CD4-positive, alpha-beta T cell treated with Interleukin-4 for 4 hours (primary cell): ENCODE results near the gene EDA2R.
A peak's percentile ranks its signal among the peaks of the same experiment; 100 is the strongest.

Experiments used
- DNase-seq: peaks from one replicate; pipeline ENCODE4 v3.0.0-alpha.2; 2020

EDA2R gene, protein sequence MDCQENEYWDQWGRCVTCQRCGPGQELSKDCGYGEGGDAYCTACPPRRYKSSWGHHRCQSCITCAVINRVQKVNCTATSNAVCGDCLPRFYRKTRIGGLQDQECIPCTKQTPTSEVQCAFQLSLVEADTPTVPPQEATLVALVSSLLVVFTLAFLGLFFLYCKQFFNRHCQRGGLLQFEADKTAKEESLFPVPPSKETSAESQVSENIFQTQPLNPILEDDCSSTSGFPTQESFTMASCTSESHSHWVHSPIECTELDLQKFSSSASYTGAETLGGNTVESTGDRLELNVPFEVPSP

DNA sequence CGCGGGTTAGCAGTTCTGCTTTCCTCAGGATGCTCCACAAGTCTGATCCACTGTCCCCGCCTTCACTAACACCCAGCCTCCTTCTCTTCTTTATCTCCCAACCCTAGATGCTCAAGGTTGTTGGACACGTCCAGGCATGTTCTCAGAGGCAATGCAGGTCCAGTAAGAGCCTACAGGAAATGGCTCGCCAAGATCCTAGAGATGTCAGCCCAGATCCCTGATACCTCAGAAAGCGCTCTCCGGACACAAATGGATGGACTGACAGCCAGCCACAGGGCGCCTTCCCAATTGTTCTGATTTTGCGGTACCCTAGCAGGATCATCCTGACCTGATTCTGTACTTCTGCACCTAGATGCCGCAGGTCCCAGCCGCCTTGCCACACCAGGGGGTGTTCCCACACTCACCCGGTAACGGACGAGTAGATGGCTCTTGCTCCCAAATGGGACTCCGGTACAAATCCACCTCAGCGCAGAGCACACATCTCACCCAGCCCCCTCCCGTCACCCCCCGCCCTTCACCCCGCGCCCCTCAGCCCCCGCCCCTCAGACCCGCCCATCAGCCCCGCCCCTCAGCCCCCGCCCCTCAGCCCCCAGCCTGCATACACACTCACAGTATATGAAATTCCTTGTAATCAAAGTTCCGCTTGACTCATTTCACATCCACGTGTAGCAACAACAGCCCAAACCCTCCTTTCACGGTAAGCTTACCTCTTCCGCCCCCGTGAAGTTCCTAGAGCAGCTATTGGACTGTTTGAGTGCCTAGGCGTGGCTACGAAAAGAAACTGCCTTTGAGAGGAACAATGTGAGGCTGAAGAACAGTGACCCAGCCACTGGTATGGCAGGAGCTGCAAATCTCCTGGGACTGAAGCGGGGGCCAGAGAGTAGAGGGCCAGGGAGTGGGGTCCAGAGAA, at the start of gene EDA2R:
Gene EDA2R, minus strand, starts transcription at position 488 of the 910 bp plus-strand sequence. CDS start 23,058 bp downstream, outside the sequence.
- DNase-seq, result peak; percentile 35

GRCh38 chrX:66684196-66684595, 45.3 kb upstream of the EDA2R start:
- no peak for DNase-seq

GRCh38 chrX:66680451-66680850, 41.6 kb upstream of the EDA2R start:
- no peak for DNase-seq

DNA sequence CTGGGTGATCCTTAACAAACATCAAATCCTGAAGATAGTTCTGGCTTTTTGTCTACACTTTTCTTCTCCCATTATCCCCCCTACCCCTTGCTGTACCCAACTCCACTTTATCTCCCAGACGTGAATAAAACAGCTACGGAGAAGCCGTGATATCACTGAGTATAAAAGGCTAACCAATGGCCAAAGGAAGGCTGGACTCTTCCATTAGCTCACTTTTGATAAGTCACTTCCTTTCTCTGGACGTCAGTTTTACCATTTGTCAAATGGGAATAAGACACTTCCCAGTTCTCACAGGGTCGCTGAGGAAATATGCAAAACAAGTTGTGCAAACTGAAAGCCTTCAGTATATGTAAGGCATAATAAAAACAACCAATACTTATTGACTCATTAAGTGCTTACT, 38.6 kb upstream of the EDA2R start:
- no peak for DNase-seq

- DNase-seq, result no peak
Observed at GRCh38 chrX:66676990-66677389, 38.1 kb upstream of the EDA2R start.

DNA sequence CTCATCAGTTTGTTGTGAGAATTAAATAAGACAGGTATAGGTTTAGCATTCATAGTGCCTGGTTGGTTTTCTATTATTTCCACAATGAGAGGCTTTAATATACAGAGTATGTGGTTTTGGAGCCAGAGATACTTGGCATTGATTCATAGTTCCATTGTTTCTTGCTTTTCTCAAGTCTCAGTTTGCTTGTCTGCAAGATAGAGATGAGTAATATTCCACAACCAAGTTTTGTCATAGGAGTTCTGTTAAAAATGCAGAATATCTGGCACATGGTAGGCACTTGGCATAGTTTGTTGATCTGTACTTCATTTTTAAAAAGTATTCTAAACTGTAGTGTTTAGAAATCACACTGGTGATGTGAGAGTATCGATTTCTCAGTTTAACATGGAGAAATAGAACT, 37.5 kb upstream of the EDA2R start:
- DNase-seq, result no peak

GRCh38 chrX:66675541-66675940, 36.7 kb upstream of the EDA2R start:
- no peak for DNase-seq

DNA sequence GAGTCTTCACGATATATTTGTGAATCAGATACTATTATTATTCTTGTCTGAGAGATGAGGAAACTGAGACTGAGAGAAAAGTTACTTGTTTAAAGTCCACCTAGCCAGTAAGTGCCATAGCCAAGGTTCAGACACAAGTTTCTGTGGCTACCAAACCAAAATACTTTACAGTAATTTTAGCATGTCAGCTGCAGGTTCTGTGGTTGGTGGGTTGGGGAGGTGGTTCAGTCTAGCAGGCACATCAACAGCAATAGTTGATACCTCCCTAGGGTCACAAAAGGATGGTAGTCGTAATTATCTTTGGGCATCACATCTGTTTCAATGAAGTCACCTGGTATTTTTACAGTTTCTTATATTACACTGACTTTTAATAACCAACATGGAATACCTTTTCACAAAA, 35.6 kb upstream of the EDA2R start:
- no peak for DNase-seq

DNA sequence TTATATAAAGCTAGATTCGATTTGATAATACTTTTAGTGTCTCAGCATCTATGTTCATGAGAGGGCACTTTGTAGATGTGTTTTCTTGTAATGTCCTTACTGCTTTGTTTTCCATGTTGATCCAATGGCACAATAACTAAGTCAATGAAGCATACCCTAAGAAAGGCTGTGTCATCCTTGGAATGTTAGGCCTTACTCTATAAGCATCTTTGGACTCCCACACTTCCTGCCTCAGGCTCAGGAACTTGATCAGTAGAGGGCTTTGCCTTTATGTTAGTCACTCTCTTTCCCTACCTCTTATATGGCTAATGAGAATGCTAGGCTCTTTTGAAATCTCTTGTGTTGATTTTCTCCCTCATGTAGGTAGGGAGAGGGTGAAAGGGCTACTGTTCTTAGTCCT, 33.2 kb upstream of the EDA2R start:
- no peak for DNase-seq

- DNase-seq, result no peak
Observed at GRCh38 chrX:66654411-66654810, 15.5 kb upstream of the EDA2R start.

DNA sequence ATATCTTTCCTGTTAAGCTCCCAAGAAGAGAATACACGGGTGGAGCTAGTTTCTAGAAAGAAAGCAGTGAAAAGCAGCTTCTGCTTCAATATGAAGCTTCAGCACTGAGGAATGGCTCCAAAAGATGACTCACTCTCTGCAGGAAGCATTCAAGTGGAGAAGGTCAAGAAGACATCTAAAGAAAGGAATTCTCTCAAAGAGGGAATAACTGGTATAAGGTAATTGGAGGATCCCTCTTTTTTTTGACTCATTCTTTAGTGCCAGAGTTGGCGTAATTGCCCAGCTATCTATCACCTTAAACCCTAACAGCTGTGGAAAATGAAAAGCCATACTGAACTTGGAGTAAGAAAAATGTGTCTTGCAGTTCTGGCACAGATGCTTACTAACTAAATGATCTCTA, 3.5 kb downstream of the EDA2R start:
- DNase-seq, result no peak

GRCh38 chrX:66634272-66634671, 4.6 kb downstream of the EDA2R start:
- no peak for DNase-seq

GRCh38 chrX:66633541-66633940, 5.3 kb downstream of the EDA2R start:
- DNase-seq, result no peak

DNA sequence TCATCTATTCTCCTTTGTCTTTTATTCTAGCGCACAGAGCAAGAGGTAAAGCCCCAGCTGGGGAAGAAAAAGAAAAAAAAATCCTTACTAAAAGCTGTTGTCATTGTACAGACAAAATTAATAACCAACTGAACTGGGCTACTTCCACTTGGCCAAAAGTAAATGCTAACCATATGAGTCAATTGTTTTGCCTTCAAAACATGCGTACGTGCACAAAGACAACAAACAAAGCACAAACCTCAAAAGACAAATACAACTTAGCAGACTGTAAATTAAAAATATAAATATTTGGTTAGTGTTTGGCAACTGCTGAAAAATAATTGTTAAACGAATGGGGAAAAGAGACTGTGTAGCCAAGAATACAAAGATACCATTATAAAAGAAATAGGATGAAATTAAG, 5.9 kb downstream of the EDA2R start:
- DNase-seq, result no peak

- no peak for DNase-seq
Observed at GRCh38 chrX:66632473-66632872, 6.4 kb downstream of the EDA2R start.

DNA sequence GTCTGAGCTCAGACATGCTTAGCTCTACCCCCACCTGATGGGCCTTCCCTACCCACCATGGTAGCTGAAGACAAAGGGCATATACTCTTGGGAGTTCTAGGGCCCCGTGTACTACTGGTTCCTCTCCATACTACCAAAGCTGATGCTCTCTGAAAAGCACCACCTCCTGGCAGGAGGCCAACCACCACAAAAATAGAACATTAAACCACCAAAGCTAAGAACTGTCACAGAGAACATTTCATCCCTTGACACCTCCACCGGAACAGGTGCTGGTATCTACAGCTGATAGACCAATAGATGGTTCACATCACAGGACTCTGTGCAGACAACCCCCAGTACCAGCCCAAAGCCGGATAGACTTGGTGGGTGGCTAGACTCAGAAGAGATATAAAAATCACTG, 13.4 kb downstream of the EDA2R start:
- DNase-seq, result no peak

DNA sequence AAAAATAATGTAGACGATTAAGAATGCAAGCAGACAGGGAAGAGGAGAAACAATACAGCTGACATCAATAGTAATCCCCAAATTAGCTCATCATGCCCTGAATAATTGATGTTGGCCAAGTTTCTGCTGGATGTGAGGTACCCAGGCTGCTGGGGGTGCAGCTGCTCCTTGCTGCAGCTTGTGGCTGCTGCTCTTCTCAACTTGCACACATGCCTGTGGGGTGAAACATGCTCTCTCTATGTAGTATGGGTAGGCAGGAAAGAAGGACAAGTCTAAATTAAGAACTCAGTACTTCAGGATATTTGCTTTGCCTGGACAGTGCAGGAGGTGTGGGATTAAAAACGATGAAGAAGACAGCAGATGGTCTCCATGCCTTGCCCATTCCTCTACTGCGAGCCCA, 16.7 kb downstream of the EDA2R start:
- DNase-seq, result no peak

- DNase-seq, result no peak
Observed at GRCh38 chrX:66616944-66617343, 21.9 kb downstream of the EDA2R start.

DNA sequence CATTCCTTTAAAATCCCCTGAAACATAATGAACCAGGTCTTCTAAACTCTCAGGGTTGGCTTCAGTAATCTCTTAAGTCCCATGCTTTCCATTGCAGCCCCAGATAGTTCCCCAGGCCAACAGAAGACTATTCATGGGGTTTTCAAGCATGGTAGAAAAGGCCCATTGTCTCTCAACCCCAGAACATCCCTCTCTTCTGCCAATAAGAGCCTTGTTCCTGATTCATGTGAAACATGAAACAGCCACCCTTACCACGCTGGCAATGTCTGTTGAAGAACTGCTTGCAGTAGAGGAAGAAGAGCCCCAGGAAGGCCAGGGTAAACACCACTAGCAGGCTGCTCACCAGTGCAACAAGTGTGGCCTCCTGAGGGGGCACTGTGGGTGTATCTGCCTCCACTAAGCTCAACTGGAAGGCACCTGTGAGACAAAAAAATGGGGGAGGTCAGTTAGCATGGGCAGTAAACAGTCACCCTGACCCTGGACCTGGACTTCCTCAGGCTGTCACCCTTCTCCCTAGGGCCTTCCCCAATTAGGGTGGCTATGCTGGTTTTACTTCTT, 36.4 kb downstream of the EDA2R start:
- no peak for DNase-seq

DNA sequence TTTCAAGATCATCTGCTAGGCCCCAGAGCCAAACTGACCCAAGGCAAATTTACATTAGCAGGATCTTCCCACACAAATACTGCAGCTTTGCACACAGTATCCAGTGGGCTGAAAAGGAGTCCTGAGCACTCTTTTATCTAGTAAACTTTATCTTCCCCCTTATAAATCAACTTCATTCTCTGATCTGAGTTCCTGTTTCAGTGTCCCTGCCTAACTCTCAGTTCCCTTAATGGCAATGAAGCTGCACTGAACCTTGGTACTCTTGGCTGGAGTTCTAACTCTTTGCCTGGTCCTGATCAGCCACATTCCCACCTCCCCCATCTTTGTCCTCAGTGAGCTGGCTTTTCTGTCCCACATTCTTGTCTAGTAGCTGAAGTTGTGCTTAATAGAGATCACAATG, 37.4 kb downstream of the EDA2R start:
- no peak for DNase-seq

GRCh38 chrX:66579219-66579618, 59.7 kb downstream of the EDA2R start:
- no peak for DNase-seq

GRCh38 chrX:66553973-66554372, 84.9 kb downstream of the EDA2R start:
- no peak for DNase-seq

GRCh38 chrX:66547847-66548369, 91.0 kb downstream of the EDA2R start:
- DNase-seq, result no peak
